ENCODE data around the gene SCAMP4.

GRCh38 chr19:1884719-1885334 lies 20.4 kb upstream of the SCAMP4 start:
- no peak for TF ChIP-seq CTCF (IDR thresholded peaks at IDR 0.05; ENCODE audit: insufficient read depth, low read length)
- no peak for TF ChIP-seq POLR2AphosphoS5 (IDR thresholded peaks at IDR 0.05; ENCODE audit: low read depth)
- no peak for TF ChIP-seq REST (IDR thresholded peaks at IDR 0.05; ENCODE audit: insufficient replicate concordance, low read depth)
- TF ChIP-seq GABPA (IDR thresholded peaks at IDR 0.05; ENCODE audit: low read depth), result no peak
- TF ChIP-seq SPI1 (IDR thresholded peaks at IDR 0.05; ENCODE audit: borderline replicate concordance, low read depth), result no peak
